Karpas-422 (cell line): ENCODE data around the gene SAXO1. TPM values are rescaled to one million over a fixed set of nuclear protein-coding genes. Genes with fewer than 3 reads are reported as not detected.

Source experiments
- DNase-seq: peaks from one replicate; pipeline ENCODE4 v3.0.0-alpha.2; 2015
- H2AFZ ChIP-seq: fragments of 200-600 bp; sonication (generic); 2 replicates; pipeline ENCODE4 v1.6.1; 2014; ENCODE audit warnings: antibody characterized with exemption, low read length, mixed read lengths
- H3K27ac ChIP-seq: fragments of 200-600 bp; sonication (generic); 2 replicates; pipeline ENCODE4 v1.5.1; 2014; ENCODE audit warnings: mild to moderate bottlenecking, low read length, moderate library complexity
- H3K27me3 ChIP-seq: fragments of 200-600 bp; sonication (generic); 2 replicates; pipeline ENCODE4 v1.6.1; 2014; ENCODE audit warnings: low read length, mixed read lengths
- H3K36me3 ChIP-seq: fragments of 200-600 bp; sonication (generic); 2 replicates; pipeline ENCODE4 v1.6.1; 2014; ENCODE audit warnings: low read length, mixed read lengths; ENCODE audit not compliant: insufficient read depth
- H3K4me1 ChIP-seq: fragments of 200-600 bp; sonication (generic); 2 replicates; pipeline ENCODE4 v1.6.1; 2014; ENCODE audit warnings: mild to moderate bottlenecking, low read length, mixed read lengths
- H3K4me2 ChIP-seq: fragments of 200-600 bp; sonication (generic); 2 replicates; pipeline ENCODE4 v1.6.1; 2014; ENCODE audit warnings: low read length, low read depth, mild to moderate bottlenecking; ENCODE audit not compliant: poor library complexity, severe bottlenecking
- H3K4me3 ChIP-seq: fragments of 200-600 bp; sonication (generic); 2 replicates; pipeline ENCODE4 v1.5.1; 2014; ENCODE audit warnings: mild to moderate bottlenecking, antibody characterized with exemption, low read length, mixed read lengths
- H3K79me2 ChIP-seq: fragments of 200-600 bp; sonication (generic); 2 replicates; pipeline ENCODE4 v1.6.1; 2014; ENCODE audit warnings: mild to moderate bottlenecking, low read length, mixed read lengths
- H3K9ac ChIP-seq: fragments of 200-600 bp; sonication (generic); 2 replicates; pipeline ENCODE4 v1.6.0; 2014; ENCODE audit warnings: low read length
- H3K9me2 ChIP-seq: fragments of 200-600 bp; sonication (generic), shearing (Covaris generic); replicated peaks from 2 replicates; pipeline ENCODE4 v1.6.0; 2014; ENCODE audit warnings: mild to moderate bottlenecking, low read length, moderate library complexity; ENCODE audit not compliant: insufficient read depth
- H3K9me3 ChIP-seq: fragments of 300-700, 200-600 bp; sonication (generic); 2 replicates; pipeline ENCODE4 v1.6.1; 2014; ENCODE audit warnings: low read length, mixed read lengths
- H4K20me1 ChIP-seq: fragments of 200-600 bp; sonication (generic); 2 replicates; pipeline ENCODE4 v1.6.1; 2014; ENCODE audit warnings: mild to moderate bottlenecking, antibody characterized with exemption, low read length, low read depth; ENCODE audit not compliant: insufficient read depth
- total RNA-seq: library from RNA; depleted of rRNA; stranded (reverse); fragments of >200 nt; shearing (Covaris generic); gene quantifications from 2 replicates; pipeline ENCODE4 v1.2.3, GENCODE V29; 2014; ENCODE audit warnings: low replicate concordance

SAXO1 gene
- total RNA-seq, 1 experiment from 2014 or later, result not detected

- Histone ChIP-seq H3K9me3 (no peaks in the 10 kb centered on the region), H2AFZ (no peak overlapping the region), H3K4me3 (no peak overlapping the region), H3K9ac (no peak overlapping the region), H3K4me2 (no peak overlapping the region), H3K27ac (no peak overlapping the region), H3K79me2 (no peaks in the 10 kb centered on the region), H3K9me2 (no peaks in the 10 kb centered on the region), H3K4me1 (no peaks in the 10 kb centered on the region), H3K27me3 (no peaks in the 10 kb centered on the region; the same call in 1 of the 2 replicates), H4K20me1 (no peaks in the 10 kb centered on the region), H3K36me3 (no peaks in the 10 kb centered on the region)
- DNase-seq, result no peak
These were observed 109.2 kb downstream of the SAXO1 start for GRCh38 chr9:18923671-18924430.

- Histone ChIP-seq H3K36me3 (no peaks in the 10 kb centered on the region), H3K27ac (no peak overlapping the region), H3K9me2 (no peaks in the 10 kb centered on the region), H3K79me2 (no peaks in the 10 kb centered on the region), H3K4me2 (no peak overlapping the region), H3K27me3 (no peaks in the 10 kb centered on the region; the same call in 1 of the 2 replicates), H4K20me1 (no peaks in the 10 kb centered on the region), H3K9ac (no peak overlapping the region), H3K4me3 (no peak overlapping the region), H3K4me1 (no peaks in the 10 kb centered on the region), H3K9me3 (no peaks in the 10 kb centered on the region), H2AFZ (no peak overlapping the region; the same call in 1 of the 2 replicates)
- no peak for DNase-seq
These were observed 109.8 kb downstream of the SAXO1 start for GRCh38 chr9:18923167-18923566.

- Histone ChIP-seq H3K36me3 (no peaks in the 10 kb centered on the region), H3K9ac (no peak overlapping the region), H4K20me1 (no peaks in the 10 kb centered on the region), H3K4me1 (no peaks in the 10 kb centered on the region), H3K9me3 (no peaks in the 10 kb centered on the region), H3K27ac (no peak overlapping the region), H3K79me2 (no peaks in the 10 kb centered on the region), H3K27me3 (no peaks in the 10 kb centered on the region; the same call in 1 of the 2 replicates), H3K4me3 (no peak overlapping the region), H2AFZ (no peak overlapping the region), H3K4me2 (no peak overlapping the region), H3K9me2 (no peaks in the 10 kb centered on the region)
- no peak for DNase-seq
These were observed 110.7 kb downstream of the SAXO1 start for GRCh38 chr9:18922161-18922885.

- H3K9me2 ChIP-seq, result no peaks in the 10 kb centered on the region
- no peak for DNase-seq
- H3K4me3 ChIP-seq, result no peak overlapping the region
- no peak overlapping the region for H3K9ac ChIP-seq
- no peaks in the 10 kb centered on the region for H3K4me1 ChIP-seq
- H2AFZ ChIP-seq, result no peak overlapping the region
- no peaks in the 10 kb centered on the region; the same call in 1 of the 2 replicates for H3K27me3 ChIP-seq
- no peaks in the 10 kb centered on the region for H3K9me3 ChIP-seq
- no peak overlapping the region for H3K4me2 ChIP-seq
- H3K36me3 ChIP-seq, result no peaks in the 10 kb centered on the region
- no peak overlapping the region for H3K27ac ChIP-seq
- H4K20me1 ChIP-seq, result no peaks in the 10 kb centered on the region
- H3K79me2 ChIP-seq, result no peaks in the 10 kb centered on the region
These were observed 111.5 kb downstream of the SAXO1 start for GRCh38 chr9:18921366-18922075.

- Histone ChIP-seq H3K27me3 (no peaks in the 10 kb centered on the region; the same call in 1 of the 2 replicates), H3K9ac (no peak overlapping the region), H3K4me3 (no peak overlapping the region), H3K4me1 (no peaks in the 10 kb centered on the region), H4K20me1 (no peaks in the 10 kb centered on the region), H2AFZ (no peak overlapping the region), H3K9me2 (no peaks in the 10 kb centered on the region), H3K4me2 (no peak overlapping the region), H3K27ac (no peak overlapping the region), H3K9me3 (no peaks in the 10 kb centered on the region), H3K36me3 (no peaks in the 10 kb centered on the region), H3K79me2 (no peaks in the 10 kb centered on the region)
- DNase-seq, result no peak
These were observed 112.6 kb downstream of the SAXO1 start for GRCh38 chr9:18920141-18921084.

GRCh38 chr9:18911714-18912342 lies 121.2 kb downstream of the SAXO1 start:
- no peaks in the 10 kb centered on the region for H3K79me2 ChIP-seq

GRCh38 chr9:18910916-18911315 lies 122.1 kb downstream of the SAXO1 start:
- no peak overlapping the region for H3K9ac ChIP-seq
- H3K27me3 ChIP-seq, result no peaks in the 10 kb centered on the region
- no peaks in the 10 kb centered on the region for H3K9me3 ChIP-seq
- H2AFZ ChIP-seq, result no peak overlapping the region
- DNase-seq, result no peak
- H4K20me1 ChIP-seq, result no peaks in the 10 kb centered on the region
- no peak overlapping the region for H3K27ac ChIP-seq
- no peaks in the 10 kb centered on the region for H3K36me3 ChIP-seq
- H3K9me2 ChIP-seq, result no peaks in the 10 kb centered on the region
- H3K4me2 ChIP-seq, result no peak overlapping the region
- no peak overlapping the region for H3K4me3 ChIP-seq
- no peaks in the 10 kb centered on the region for H3K79me2 ChIP-seq
- H3K4me1 ChIP-seq, result peaks cover 9% of the 10 kb centered on the region

More at GRCh38 chr9:18911714-18912342, 121.2 kb downstream of the SAXO1 start:
- Histone ChIP-seq H3K4me3 (no peak overlapping the region), H4K20me1 (no peaks in the 10 kb centered on the region), H3K4me1 (peaks cover under 1% of the 10 kb centered on the region; the same call in 1 of the 2 replicates), H3K27me3 (no peaks in the 10 kb centered on the region), H2AFZ (no peak overlapping the region), H3K27ac (no peak overlapping the region), H3K9ac (no peak overlapping the region), H3K4me2 (no peak overlapping the region), H3K36me3 (no peaks in the 10 kb centered on the region), H3K9me2 (no peaks in the 10 kb centered on the region), H3K9me3 (no peaks in the 10 kb centered on the region)
- DNase-seq, result no peak
